ENCODE results near the gene CCBE1.

The CCBE1 gene

GRCh38 chr18:59579509-59579908 is 117.7 kb downstream of the CCBE1 start:
- Histone ChIP-seq H3K4me2 (ENCODE audit: low read depth, low read length, poor library complexity, severe bottlenecking) (no peak overlapping the region), H2AFZ (ENCODE audit: low read depth, low read length, severe bottlenecking) (no peak overlapping the region), H3K4me3 (ENCODE audit: insufficient read depth, low read length, poor library complexity, severe bottlenecking) (no peak overlapping the region), H3K27me3 (ENCODE audit: low read length) (no peaks in the 10 kb centered on the region), H3K79me2 (ENCODE audit: insufficient read depth, low read length) (no peaks in the 10 kb centered on the region), H3K9ac (ENCODE audit: low read length) (no peak overlapping the region), H3F3A (ENCODE audit: insufficient read depth) (no peaks in the 10 kb centered on the region), H4K20me1 (ENCODE audit: low read depth, low read length) (no peaks in the 10 kb centered on the region), H3K9me3 (ENCODE audit: insufficient read depth, low read length) (no peaks in the 10 kb centered on the region), H3K9me2 (replicated peaks; ENCODE audit: insufficient read depth, low read length) (no peaks in the 10 kb centered on the region), H3K36me3 (ENCODE audit: low read length) (no peaks in the 10 kb centered on the region), H3K27ac (ENCODE audit: low read depth, low read length) (no peak overlapping the region)
- TF ChIP-seq EZH2phosphoT487 (conservative IDR thresholded peaks at IDR 0.05; ENCODE audit: low read length) = no peak
- TF ChIP-seq, protein P1, sequence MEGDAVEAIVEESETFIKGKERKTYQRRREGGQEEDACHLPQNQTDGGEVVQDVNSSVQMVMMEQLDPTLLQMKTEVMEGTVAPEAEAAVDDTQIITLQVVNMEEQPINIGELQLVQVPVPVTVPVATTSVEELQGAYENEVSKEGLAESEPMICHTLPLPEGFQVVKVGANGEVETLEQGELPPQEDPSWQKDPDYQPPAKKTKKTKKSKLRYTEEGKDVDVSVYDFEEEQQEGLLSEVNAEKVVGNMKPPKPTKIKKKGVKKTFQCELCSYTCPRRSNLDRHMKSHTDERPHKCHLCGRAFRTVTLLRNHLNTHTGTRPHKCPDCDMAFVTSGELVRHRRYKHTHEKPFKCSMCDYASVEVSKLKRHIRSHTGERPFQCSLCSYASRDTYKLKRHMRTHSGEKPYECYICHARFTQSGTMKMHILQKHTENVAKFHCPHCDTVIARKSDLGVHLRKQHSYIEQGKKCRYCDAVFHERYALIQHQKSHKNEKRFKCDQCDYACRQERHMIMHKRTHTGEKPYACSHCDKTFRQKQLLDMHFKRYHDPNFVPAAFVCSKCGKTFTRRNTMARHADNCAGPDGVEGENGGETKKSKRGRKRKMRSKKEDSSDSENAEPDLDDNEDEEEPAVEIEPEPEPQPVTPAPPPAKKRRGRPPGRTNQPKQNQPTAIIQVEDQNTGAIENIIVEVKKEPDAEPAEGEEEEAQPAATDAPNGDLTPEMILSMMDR (IDR thresholded peaks at IDR 0.05; ENCODE audit: insufficient read depth, low read length, poor library complexity, severe bottlenecking) = no peak

- Histone ChIP-seq H2AFZ (ENCODE audit: low read depth, low read length, severe bottlenecking) (no peak overlapping the region), H3K27ac (ENCODE audit: low read depth, low read length) (no peak overlapping the region), H3K4me2 (ENCODE audit: low read depth, low read length, poor library complexity, severe bottlenecking) (no peak overlapping the region), H3K9me2 (replicated peaks; ENCODE audit: insufficient read depth, low read length) (no peaks in the 10 kb centered on the region), H3K79me2 (ENCODE audit: insufficient read depth, low read length) (no peaks in the 10 kb centered on the region), H3K27me3 (ENCODE audit: low read length) (no peaks in the 10 kb centered on the region), H3K4me3 (ENCODE audit: insufficient read depth, low read length, poor library complexity, severe bottlenecking) (no peak overlapping the region), H3K9ac (ENCODE audit: low read length) (no peak overlapping the region), H4K20me1 (ENCODE audit: low read depth, low read length) (no peaks in the 10 kb centered on the region), H3K36me3 (ENCODE audit: low read length) (no peaks in the 10 kb centered on the region), H3K9me3 (ENCODE audit: insufficient read depth, low read length) (no peaks in the 10 kb centered on the region), H3F3A (ENCODE audit: insufficient read depth) (no peaks in the 10 kb centered on the region)
- TF ChIP-seq, protein P1 (IDR thresholded peaks at IDR 0.05; ENCODE audit: insufficient read depth, low read length, poor library complexity, severe bottlenecking) = no peak
- TF ChIP-seq EZH2phosphoT487 (conservative IDR thresholded peaks at IDR 0.05; ENCODE audit: low read length) = no peak
These were observed 119.9 kb downstream of the CCBE1 start for GRCh38 chr18:59577386-59577655.

DNA sequence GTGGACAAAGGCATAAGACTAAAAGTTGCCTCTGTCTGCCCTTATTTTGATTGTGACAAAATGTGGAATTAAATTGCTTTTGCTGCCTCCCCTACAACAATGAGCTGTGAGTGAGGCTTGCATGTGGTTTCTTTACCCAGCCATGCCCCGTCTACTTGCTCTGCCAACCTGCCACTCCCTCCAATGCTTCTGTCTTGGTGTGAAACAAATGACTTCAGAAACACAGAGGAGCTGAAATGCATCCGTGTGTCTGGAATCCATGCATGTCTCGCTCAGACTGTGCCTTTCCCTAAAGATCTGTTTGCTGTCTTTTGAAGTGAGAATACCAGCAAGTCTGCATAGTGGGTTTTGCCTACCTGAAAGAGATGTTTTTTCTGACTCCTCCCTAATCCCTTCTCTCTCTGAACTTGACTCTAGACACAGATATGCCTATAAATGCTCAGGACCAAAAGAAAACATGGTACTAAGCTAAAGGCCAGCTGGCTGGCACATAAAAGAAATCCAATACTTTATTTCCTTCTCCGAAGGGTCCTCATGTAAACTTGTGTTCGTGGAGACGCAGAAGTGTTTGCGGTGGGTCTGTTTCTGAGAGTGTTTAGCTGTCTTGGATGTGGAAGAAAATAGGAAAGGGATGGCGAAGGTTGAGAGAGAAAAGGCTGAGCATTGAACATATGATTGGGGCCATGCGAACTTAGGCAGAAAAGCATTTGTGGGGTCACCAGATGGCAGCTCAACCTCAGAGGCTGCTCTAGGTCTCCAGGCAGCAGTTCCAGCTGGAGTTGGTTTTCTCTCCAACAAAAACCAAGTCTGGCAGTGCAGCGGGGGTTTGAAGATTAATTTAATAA is 120.5 kb downstream of the CCBE1 start:
- no peaks in the 10 kb centered on the region for H4K20me1 ChIP-seq (ENCODE audit: low read depth, low read length)
- H3K36me3 ChIP-seq (ENCODE audit: low read length) = no peaks in the 10 kb centered on the region
- no peaks in the 10 kb centered on the region for H3K9me3 ChIP-seq (ENCODE audit: insufficient read depth, low read length)
- no peaks in the 10 kb centered on the region for H3F3A ChIP-seq (ENCODE audit: insufficient read depth)
- no peaks in the 10 kb centered on the region for H3K27me3 ChIP-seq (ENCODE audit: low read length)
- H3K4me2 ChIP-seq (ENCODE audit: low read depth, low read length, poor library complexity, severe bottlenecking) = no peak overlapping the region
- TF ChIP-seq, protein P1 (IDR thresholded peaks at IDR 0.05; ENCODE audit: insufficient read depth, low read length, poor library complexity, severe bottlenecking) = no peak
- no peak for TF ChIP-seq EZH2phosphoT487 (conservative IDR thresholded peaks at IDR 0.05; ENCODE audit: low read length)
- no peak overlapping the region for H3K9ac ChIP-seq (ENCODE audit: low read length)
- H3K27ac ChIP-seq (ENCODE audit: low read depth, low read length) = no peak overlapping the region
- H3K9me2 ChIP-seq (replicated peaks; ENCODE audit: insufficient read depth, low read length) = no peaks in the 10 kb centered on the region
- H3K4me3 ChIP-seq (ENCODE audit: insufficient read depth, low read length, poor library complexity, severe bottlenecking) = no peak overlapping the region
- H3K79me2 ChIP-seq (ENCODE audit: insufficient read depth, low read length) = no peaks in the 10 kb centered on the region
- no peak overlapping the region for H2AFZ ChIP-seq (ENCODE audit: low read depth, low read length, severe bottlenecking)

All from SU-DHL-6 (cell line).